GM12891 (cell line): Measurements from ENCODE around the gene CALML6.

Experiments
- DNase-seq: peaks from one replicate; pipeline ENCODE4 v3.0.0; 2011; ENCODE audit warnings: low spot score; ENCODE audit not compliant: insufficient read length
- FAIRE-seq: peaks from 2 replicates; lab custom pipeline; 2011; peaks lifted over from hg19 to GRCh38; lab: Jason Lieb, UNC
- PAX5 ChIP-seq: IDR thresholded peaks from 2 replicates; pipeline ENCODE4 v1.6.1; 2011; ENCODE audit warnings: low read length, moderate library complexity, mild to moderate bottlenecking; ENCODE audit not compliant: insufficient read depth, severe bottlenecking
- POLR2A ChIP-seq: IDR thresholded peaks from 2 replicates; pipeline ENCODE4 v1.6.1; 2011; ENCODE audit warnings: low read depth, low read length, control low read depth
- POLR2AphosphoS5 ChIP-seq: IDR thresholded peaks from 2 replicates; pipeline ENCODE4 v1.6.1; 2011; ENCODE audit warnings: low read depth, low read length, control low read depth
- POU2F2 ChIP-seq: IDR thresholded peaks from 2 replicates; pipeline ENCODE4 v1.6.1; 2011; ENCODE audit warnings: low read depth, mild to moderate bottlenecking, control low read depth, low read length, moderate library complexity
- SPI1 ChIP-seq: IDR thresholded peaks from 2 replicates; pipeline ENCODE4 v1.6.1; 2011; ENCODE audit warnings: low read depth, low read length, control low read depth
- TAF1 ChIP-seq: IDR thresholded peaks from 2 replicates; pipeline ENCODE4 v1.6.1; 2011; ENCODE audit warnings: low read depth, low read length, control low read depth

The CALML6 gene

DNA sequence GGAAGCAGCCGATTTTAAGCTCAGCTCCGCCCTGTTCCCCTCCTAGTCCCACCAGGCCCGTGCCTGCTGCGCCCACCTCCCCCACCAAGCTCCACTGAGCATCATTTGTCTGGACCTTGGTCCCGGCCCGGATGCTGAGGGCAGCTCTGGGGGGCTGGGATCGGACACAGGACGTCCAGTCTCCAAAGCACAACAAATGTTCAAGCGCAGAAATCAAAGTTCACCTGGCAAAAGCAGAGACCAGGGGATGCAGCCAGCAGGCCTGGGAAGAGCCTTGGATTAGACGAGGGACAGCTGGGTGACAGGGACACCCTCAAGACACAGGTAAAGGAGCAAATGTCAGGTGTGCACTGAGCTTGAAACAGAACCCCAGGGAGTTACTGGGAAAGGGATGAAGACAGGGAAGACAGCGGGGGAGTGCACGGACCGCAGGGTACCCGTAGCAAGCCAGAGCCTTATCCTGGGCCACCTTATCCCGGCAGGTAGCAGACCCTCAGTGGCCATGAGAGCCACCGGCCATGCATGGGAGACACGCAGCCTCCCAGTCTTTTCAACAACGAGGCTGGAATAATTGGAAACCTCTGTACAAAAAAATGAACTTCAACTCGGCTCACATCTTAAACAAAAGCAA lies 26.3 kb downstream of the CALML6 start:
- TF ChIP-seq POLR2A (no peak), PAX5 (no peak), SPI1 (no peak), POU2F2 (no peak), POLR2AphosphoS5 (no peak), TAF1 (no peak)
- DNase-seq: no peak
- FAIRE-seq: no peak

DNA sequence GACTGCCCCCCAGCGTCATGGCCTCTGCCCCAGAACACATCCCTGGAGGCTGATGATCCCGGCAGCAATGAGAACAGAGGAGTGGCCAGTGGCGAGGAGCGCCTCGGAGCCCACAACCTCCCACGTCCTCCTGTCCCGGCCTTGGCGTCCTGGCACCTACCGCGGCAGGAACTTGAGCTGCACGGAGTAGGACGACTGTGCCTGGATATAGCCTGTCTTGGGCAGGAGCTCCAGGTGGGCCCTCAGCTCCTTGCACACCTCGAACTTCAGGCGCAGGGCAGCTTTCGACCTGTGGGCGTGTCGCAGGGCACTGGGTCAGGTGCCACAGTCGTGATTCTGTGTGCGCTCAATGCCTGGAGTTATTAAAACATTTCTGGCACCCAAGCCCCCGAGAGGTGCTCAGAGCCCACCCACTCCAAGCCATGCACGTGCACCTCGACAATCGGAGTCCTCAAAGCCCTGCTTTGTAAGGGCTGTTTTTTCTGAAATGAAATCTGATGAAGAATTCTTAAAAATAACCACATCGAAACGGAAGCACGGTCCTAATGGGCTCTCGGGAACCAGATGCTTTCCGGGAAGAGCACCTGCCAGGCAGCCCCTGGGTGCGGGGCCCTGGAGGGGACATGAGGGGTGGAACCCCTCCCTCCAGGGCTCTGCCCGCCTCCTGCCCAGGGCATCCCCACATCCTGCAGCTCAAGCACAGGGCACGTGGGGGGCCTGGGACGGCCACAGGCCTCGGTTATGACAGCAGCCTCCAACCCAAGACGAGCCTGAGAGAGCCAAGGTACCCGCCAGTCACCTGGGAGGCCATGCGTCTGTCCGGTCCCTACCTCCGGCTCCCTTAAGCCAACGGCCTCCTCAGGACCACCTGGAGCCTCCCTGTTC lies 27.1 kb downstream of the CALML6 start:
- DNase-seq (no peak), FAIRE-seq (no peak)
- no peak for TF ChIP-seq SPI1
- no peak for TF ChIP-seq POLR2AphosphoS5

DNA sequence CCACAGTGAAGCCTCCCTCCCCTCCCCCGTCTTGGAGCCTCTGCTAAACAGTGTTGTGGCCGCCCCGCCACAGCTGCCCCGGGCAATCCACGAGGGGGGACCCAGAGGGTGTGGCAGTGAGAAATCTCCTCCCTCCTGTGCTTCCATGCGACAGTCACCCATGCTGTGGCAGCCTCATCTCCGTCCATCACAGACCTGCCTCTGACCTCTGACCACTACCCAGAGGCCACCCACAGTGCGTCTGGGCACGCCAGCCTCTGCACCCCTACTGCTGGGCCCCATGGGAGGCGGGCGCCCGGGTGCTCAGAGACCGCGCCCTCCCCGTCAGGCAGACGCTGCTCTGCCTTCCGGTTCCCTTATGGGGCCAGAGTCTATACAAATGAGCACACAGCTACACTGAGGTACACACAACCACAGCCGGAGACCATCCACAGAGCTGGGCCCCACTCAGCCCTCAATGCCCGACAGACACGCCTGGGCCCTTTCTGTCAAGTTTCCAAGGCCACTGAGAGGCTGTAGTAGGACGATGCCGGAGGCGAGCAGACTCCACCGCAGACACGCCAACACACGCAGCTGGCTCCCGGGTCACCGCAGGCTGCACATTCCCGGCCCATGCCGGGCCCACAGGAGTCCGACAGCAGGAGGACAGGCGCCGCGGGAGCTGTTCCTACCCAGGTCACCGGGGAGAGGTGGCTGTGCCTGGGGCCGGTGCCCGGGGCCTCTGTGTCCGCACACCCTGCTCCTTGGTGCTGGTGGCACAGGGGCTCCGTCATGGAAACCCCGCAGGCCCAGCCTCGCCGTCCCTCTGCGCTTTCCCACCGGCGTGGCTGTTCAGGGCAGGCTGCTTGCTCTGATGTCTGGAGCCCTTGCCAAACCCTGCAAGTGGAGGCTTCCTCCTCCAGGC lies 27.9 kb downstream of the CALML6 start:
- DNase-seq: no peak
- no peak for TF ChIP-seq POLR2AphosphoS5
- TF ChIP-seq TAF1: no peak
- TF ChIP-seq SPI1: no peak
- no peak for TF ChIP-seq POU2F2
- no peak for TF ChIP-seq PAX5
- no peak for TF ChIP-seq POLR2A

DNA sequence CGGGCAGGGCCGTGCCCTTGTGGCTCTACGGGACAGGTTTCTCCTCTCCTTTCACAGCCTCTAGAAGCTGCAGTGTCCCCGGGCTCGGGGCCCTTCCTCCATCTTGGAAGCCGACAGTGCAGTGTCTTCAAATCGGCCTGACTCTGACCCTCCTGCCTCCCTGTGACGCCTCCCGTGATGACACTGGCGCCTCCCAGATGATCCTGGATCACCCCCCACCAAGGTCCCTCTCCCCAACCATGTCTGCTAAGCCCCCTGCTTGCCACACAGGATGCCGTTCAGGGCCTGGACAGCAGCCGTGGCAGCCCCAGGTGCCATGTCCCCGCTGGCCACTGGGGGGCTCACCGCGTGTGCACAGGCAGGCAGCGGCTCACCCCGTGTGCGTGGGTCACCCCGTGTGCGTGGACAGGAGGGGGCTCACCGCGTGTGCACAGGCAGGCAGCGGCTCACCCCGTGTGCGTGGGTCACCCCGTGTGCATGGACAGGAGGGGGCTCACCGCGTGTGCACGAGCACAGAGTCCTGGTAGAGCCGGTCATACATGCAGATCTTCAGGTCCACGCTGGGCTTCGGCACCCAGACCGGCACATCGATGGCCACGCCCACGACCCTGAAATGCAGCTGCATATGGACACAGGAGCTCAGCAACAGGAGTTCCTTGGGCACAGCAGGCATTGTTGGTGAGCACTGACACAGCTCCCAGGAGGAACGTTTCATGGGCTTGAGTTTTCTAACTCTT lies 28.9 kb downstream of the CALML6 start:
- DNase-seq (peak; percentile 79), FAIRE-seq (peak; percentile 90)
- TF ChIP-seq TAF1 (no peak), POLR2AphosphoS5 (no peak), PAX5 (no peak), SPI1 (no peak), POU2F2 (no peak), POLR2A (no peak)

More for the DNA sequence above, 27.9 kb downstream of the CALML6 start:
- no peak for FAIRE-seq

DNA sequence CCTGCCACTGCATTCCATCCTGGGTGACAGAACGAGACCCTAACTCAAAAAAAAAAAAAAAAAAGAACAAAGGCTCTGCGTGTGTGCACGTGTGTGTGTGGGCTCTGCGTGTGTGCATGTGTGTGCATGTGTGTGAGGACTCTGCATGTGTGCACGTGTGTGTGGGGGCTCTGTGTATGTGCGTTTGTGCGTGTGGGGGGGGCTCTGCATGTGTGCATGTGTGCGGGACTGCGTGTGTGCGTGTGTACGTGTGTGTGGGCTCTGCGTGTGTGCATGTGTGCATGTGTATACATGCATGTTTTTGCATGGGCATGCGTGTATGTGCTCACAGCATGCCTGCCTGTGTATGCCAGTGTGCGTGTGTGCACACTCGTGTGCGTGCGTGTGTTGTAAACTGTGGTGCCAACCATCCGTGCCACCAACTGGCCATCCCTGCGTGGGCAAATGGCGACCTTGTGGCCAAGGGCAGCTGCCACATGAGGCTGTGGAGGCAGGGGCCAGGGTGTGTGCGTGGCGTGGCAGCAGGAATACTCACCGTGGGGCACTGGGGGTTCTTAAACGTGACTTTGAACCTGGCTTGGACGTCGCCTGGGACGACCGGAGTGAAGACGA lies 30.8 kb downstream of the CALML6 start:
- DNase-seq (no peak), FAIRE-seq (no peak)
- TF ChIP-seq SPI1: no peak
- no peak for TF ChIP-seq TAF1
- no peak for TF ChIP-seq POLR2A
- no peak for TF ChIP-seq POLR2AphosphoS5
- no peak for TF ChIP-seq PAX5
- TF ChIP-seq POU2F2: no peak

DNA sequence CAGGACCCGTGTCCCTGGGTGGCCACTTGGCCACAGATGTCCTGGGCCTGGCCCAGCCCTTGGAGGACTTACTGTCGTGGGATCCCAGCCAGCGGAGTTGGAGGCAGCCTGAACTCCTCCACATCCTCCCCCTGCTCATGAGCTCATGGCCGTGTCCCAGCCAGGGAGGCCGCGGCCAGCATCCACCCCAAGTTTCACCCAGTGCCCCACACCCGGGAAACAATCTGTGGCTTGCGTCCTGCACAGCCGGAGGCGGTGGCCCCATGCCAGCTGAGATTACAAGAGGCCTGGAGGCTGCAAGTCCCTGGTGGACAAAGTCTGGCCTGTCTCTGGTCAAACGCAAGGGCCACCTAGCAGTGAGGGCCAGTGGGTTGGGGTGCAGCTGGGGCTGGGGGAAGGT lies 31.5 kb downstream of the CALML6 start:
- TF ChIP-seq POLR2AphosphoS5: no peak
- DNase-seq: no peak
- FAIRE-seq: no peak

DNA sequence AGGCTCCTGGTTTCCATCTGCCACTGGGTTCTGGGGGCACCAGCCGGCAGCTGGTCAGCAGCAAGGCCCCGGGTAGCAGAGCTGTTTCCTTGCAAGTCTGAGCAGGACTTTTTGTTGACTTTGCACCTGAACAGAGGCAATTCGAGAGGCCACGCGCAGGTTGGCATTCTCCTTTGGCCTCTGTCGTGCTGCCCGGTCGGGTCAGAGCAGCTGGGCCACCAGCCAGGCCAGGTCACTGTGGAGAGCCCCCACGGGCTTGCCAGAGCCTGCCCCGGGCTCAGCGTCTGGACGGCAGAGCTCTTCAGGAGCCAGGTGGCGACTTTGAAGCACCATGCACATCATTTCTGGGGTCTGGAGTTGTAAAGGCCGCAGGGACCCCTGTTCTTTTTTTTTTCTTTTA lies 32.4 kb downstream of the CALML6 start:
- DNase-seq (no peak), FAIRE-seq (no peak)
- no peak for TF ChIP-seq PAX5

DNA sequence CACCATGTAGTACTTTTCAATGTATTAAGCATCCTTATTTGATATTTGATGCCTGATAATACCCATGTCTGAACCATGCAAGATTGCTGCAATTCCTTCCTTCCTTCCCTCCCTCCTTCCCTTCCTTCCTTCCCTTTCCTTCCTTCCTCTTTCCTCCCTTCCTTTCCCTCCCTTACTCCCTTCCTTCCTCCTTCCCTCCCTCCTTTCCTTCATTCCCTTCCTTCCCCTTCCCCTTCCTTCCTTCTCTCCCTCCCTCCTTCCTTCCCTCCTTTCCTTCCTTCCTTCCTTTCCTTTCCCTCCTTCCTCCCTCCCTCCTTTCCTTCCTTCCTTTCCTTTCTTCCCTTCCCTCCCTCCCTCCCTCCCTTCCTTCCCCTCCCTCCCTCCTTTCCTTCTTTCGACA lies 33.7 kb downstream of the CALML6 start:
- FAIRE-seq: no peak
- no peak for DNase-seq
- TF ChIP-seq POLR2A (no peak), POLR2AphosphoS5 (no peak), SPI1 (no peak), PAX5 (no peak), TAF1 (no peak), POU2F2 (no peak)

DNA sequence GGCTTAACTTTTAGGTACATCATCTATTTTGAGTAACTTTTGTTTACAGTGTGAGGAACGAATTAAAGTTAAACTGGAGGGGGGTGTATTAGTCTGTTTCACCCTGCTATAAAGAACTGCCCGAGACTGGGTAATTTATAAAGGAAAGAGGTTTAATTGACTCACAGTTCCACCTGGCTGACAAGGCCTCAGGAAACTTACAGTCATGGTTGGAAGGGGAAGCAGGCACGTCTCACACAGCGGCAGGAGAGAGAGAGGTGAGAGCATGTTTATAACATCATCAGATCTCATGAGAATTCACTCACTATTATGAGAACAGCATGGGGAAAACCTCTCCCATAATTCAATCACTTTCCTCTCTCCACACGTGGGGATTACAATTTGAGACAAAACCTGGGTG lies 35.9 kb downstream of the CALML6 start:
- DNase-seq: no peak
- FAIRE-seq: no peak
- TF ChIP-seq POU2F2: no peak
- TF ChIP-seq POLR2AphosphoS5: no peak
- no peak for TF ChIP-seq POLR2A
- TF ChIP-seq TAF1: no peak
- TF ChIP-seq SPI1: no peak
- TF ChIP-seq PAX5: no peak
